ENCODE results near the gene RPS6KC1. TPM values are rescaled to one million over a fixed set of nuclear protein-coding genes. Genes with fewer than 3 reads are reported as not detected.

RPS6KC1 gene
- total RNA-seq, 1 donor, result 35.1 TPM

DNA sequence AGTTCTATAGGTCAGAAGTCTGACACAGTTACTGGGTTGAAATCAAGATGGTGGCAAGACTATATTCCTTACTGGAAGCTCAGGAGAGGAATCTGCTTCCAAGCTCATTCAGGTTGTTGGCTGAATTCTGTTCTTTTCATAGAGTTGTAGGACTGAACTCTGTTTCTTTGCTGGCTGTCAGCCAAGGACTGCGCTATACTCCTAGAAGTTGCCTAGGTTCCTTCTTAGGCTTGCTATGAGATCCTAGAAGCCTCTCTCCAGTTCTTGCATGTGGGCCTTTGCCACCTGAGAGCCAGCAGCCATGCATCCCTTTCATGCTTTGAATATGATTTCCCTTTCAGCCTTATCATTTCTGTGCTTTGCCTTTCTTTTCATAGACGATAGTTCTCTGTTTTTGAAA is 176.4 kb downstream of the RPS6KC1 start:
- H3K27ac ChIP-seq (ENCODE audit: low read depth, low read length), result no peak overlapping the region
- H3K4me2 ChIP-seq (ENCODE audit: insufficient read depth, low read length), result no peak overlapping the region
- H3K27me3 ChIP-seq (ENCODE audit: insufficient read depth, low read length), result no peaks in the 10 kb centered on the region
- no peak for TF ChIP-seq CTCF (IDR thresholded peaks at IDR 0.05; ENCODE audit: extremely low read depth, low read depth, low read length)
- no peaks in the 10 kb centered on the region for H4K20me1 ChIP-seq (ENCODE audit: insufficient read depth, low read length)
- no peaks in the 10 kb centered on the region for H3K79me2 ChIP-seq (ENCODE audit: insufficient read depth, low read length)
- no peak for DNase-seq (ENCODE audit: insufficient read length, low spot score, missing footprints)
- peaks cover 15% of the 10 kb centered on the region for H3K4me1 ChIP-seq (ENCODE audit: insufficient read depth, low read length)
- no peak overlapping the region for H3K4me3 ChIP-seq (ENCODE audit: insufficient read depth, low read length)
- no peaks in the 10 kb centered on the region for H3K36me3 ChIP-seq (ENCODE audit: insufficient read depth, low read length)
- no peak overlapping the region for H2AFZ ChIP-seq (ENCODE audit: low read length)
- no peaks in the 10 kb centered on the region for H3K9me3 ChIP-seq (ENCODE audit: low read depth, low read length)

- no peak overlapping the region for H2AFZ ChIP-seq (ENCODE audit: low read length)
- no peaks in the 10 kb centered on the region for H3K36me3 ChIP-seq (ENCODE audit: insufficient read depth, low read length)
- TF ChIP-seq CTCF (IDR thresholded peaks at IDR 0.05; ENCODE audit: extremely low read depth, low read depth, low read length), result no peak
- no peaks in the 10 kb centered on the region for H3K27me3 ChIP-seq (ENCODE audit: insufficient read depth, low read length)
- H3K79me2 ChIP-seq (ENCODE audit: insufficient read depth, low read length), result no peaks in the 10 kb centered on the region
- H3K4me2 ChIP-seq (ENCODE audit: insufficient read depth, low read length), result peak overlapping the region; percentile 35
- peaks cover 18% of the 10 kb centered on the region for H3K4me1 ChIP-seq (ENCODE audit: insufficient read depth, low read length)
- H3K9me3 ChIP-seq (ENCODE audit: low read depth, low read length), result no peaks in the 10 kb centered on the region
- peak; percentile 72 for DNase-seq (ENCODE audit: insufficient read length, low spot score, missing footprints)
- no peak overlapping the region for H3K4me3 ChIP-seq (ENCODE audit: insufficient read depth, low read length)
- H3K27ac ChIP-seq (ENCODE audit: low read depth, low read length), result peak overlapping the region; percentile 56
- H4K20me1 ChIP-seq (ENCODE audit: insufficient read depth, low read length), result no peaks in the 10 kb centered on the region
These were observed 180.8 kb downstream of the RPS6KC1 start for GRCh38 chr1:213231795-213232231.

DNA sequence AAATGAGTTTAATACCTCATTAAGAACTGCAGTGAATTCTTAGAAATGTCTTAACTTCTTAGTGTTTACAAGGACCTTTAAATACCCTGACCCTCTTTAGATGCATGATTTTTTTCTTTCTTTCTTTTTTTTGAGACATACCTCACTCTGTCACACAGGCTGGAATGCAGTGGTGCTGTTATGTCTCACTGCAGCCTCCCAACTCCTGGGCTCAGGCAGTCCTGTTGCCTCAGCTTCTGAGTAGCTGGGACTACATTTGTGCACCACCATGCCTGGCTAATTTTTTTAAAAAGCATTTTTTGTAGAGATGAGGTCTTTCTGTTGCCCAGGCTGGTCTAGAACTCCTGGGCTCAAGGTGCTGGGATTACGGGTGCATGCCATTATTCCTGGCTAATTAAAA is 191.8 kb downstream of the RPS6KC1 start:
- no peak for DNase-seq (ENCODE audit: insufficient read length, low spot score, missing footprints)
- Histone ChIP-seq H3K27ac (ENCODE audit: low read depth, low read length) (no peak overlapping the region), H3K27me3 (ENCODE audit: insufficient read depth, low read length) (no peaks in the 10 kb centered on the region), H3K4me1 (ENCODE audit: insufficient read depth, low read length) (peaks cover 3% of the 10 kb centered on the region), H2AFZ (ENCODE audit: low read length) (no peak overlapping the region), H3K36me3 (ENCODE audit: insufficient read depth, low read length) (peaks cover 18% of the 10 kb centered on the region), H3K79me2 (ENCODE audit: insufficient read depth, low read length) (no peaks in the 10 kb centered on the region), H3K4me2 (ENCODE audit: insufficient read depth, low read length) (no peak overlapping the region), H3K9me3 (ENCODE audit: low read depth, low read length) (no peaks in the 10 kb centered on the region), H4K20me1 (ENCODE audit: insufficient read depth, low read length) (no peaks in the 10 kb centered on the region), H3K4me3 (ENCODE audit: insufficient read depth, low read length) (no peak overlapping the region)
- TF ChIP-seq CTCF (IDR thresholded peaks at IDR 0.05; ENCODE audit: extremely low read depth, low read depth, low read length), result no peak

- DNase-seq (ENCODE audit: insufficient read length, low spot score, missing footprints), result no peak
- Histone ChIP-seq H3K4me1 (ENCODE audit: insufficient read depth, low read length) (no peaks in the 10 kb centered on the region), H2AFZ (ENCODE audit: low read length) (no peak overlapping the region), H4K20me1 (ENCODE audit: insufficient read depth, low read length) (no peaks in the 10 kb centered on the region), H3K9me3 (ENCODE audit: low read depth, low read length) (no peaks in the 10 kb centered on the region), H3K27ac (ENCODE audit: low read depth, low read length) (no peak overlapping the region), H3K36me3 (ENCODE audit: insufficient read depth, low read length) (peaks cover 27% of the 10 kb centered on the region), H3K4me3 (ENCODE audit: insufficient read depth, low read length) (no peak overlapping the region), H3K27me3 (ENCODE audit: insufficient read depth, low read length) (no peaks in the 10 kb centered on the region), H3K79me2 (ENCODE audit: insufficient read depth, low read length) (no peaks in the 10 kb centered on the region), H3K4me2 (ENCODE audit: insufficient read depth, low read length) (no peak overlapping the region)
- TF ChIP-seq CTCF (IDR thresholded peaks at IDR 0.05; ENCODE audit: extremely low read depth, low read depth, low read length), result peak; percentile 83
These were observed 193.6 kb downstream of the RPS6KC1 start for GRCh38 chr1:213244664-213245091.

All from osteoblast (primary cell).